Prostate gland (tissue), 2 donors: ENCODE data around the gene PLXNB2.

ENCODE experiments used
- CTCF ChIP-seq, 4 experiments: fragments of 200-600 bp in 2 of 4; fragments of 450-650 bp in 2 of 4; sonication (generic) in 2 of 4; IDR thresholded peaks; 1 replicate in 3 of 4; 2 replicates in 1 of 4; pipeline ENCODE4 v1.5.1; 2016 to 2019; ENCODE audit warnings: antibody characterized with exemption in 4 of 4, mild to moderate bottlenecking in 2 of 4, moderate library complexity in 2 of 4
- POLR2AphosphoS5 ChIP-seq: sonication (generic); formaldehyde crosslinking; IDR thresholded peaks from one replicate; pipeline ENCODE4 v1.6.1; 2017; ENCODE audit warnings: antibody characterized with exemption

DNA sequence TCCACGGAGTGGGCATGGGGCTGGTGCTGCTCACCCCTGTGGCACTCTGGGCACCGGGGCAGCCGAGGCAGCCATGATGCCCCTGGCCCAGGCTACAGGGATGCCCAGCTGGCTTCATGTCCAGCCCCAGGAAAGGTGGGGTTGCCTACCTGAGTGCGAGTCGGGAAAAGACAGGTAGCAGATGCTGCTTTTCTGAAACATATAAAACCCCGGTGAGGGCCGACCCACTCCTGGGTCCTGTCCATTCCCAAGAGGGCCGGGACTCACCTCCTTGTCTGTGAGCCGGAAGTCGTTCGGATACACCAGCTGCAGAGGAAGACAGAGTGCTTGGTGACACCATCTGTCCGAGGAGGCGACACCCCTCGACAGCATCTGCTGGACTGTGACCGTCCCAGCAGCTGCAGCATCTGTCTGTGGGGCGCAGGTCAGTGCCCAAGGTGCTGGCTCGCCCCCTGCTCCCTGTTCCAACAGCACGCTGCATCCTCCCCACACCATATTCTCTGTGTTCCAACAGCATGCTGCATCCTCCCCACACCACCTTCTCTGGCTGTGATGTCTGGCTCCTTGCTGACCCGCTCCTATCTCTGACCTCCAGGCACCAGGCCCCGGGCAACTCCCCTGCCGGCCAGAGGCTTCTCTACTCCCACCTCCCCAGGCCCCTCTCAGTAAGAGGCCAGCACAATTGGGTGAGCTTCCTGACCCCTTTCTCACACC is 11.4 kb upstream of the PLXNB2 start:
- TF ChIP-seq POLR2AphosphoS5: no peak
- TF ChIP-seq CTCF (IDR thresholded peaks at IDR 0.05): no peak
